Measurements from ENCODE around the gene SELENOT. TPM values are rescaled to one million over a fixed set of nuclear protein-coding genes. Genes with fewer than 3 reads are reported as not detected.

The SELENOT gene
- total RNA-seq, 1 experiment from 2014 or later, result 73.8 TPM

DNA sequence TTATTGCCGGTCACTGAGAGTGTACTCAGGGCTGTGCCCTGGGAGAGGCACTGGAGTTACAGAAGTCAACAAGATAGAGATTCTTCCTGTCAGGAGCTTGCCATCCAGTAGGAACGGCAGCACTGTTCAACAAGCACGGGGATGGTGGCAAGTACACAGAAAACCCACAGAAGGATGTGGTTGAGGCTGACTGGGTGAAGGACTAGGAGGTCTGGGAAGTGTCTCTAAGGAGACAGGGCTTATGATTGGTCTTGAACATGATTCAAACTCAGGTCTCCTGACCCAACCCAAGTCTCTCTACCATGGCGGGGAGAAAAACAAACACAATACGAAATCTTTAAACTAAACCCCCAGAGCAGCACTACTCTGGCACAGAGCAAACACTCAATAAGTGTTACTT lies 63.0 kb downstream of the SELENOT start:
- H2BK20ac ChIP-seq (ENCODE audit: low read depth, low read length, poor library complexity, severe bottlenecking), result no peak overlapping the region
- no peak overlapping the region for H2AK5ac ChIP-seq (ENCODE audit: insufficient read length, low read length)
- no peak overlapping the region for H2BK15ac ChIP-seq (ENCODE audit: low read depth, low read length)
- no peaks in the 10 kb centered on the region for H3K23me2 ChIP-seq (ENCODE audit: insufficient read length, low read depth, low read length, poor library complexity, severe bottlenecking)
- no peaks in the 10 kb centered on the region for H3K79me1 ChIP-seq (ENCODE audit: insufficient read depth, low read depth, low read length, poor library complexity, severe bottlenecking)
- Mint-ChIP-seq H3K27ac (no peak overlapping the region), H3K36me3 (ENCODE audit: insufficient read depth in 1 of 3, low read depth in 3 of 3) (no peaks in the 10 kb centered on the region), H3K9me3 (no peaks in the 10 kb centered on the region), H3K4me1 (no peaks in the 10 kb centered on the region), H3K4me3 (no peak overlapping the region; a peak in 1 of 5 replicates), H3K27me3 (ENCODE audit: low read depth) (no peaks in the 10 kb centered on the region)
- H4K20me1 ChIP-seq (ENCODE audit: control insufficient read depth, insufficient read depth, insufficient read length), result no peaks in the 10 kb centered on the region
- no peak overlapping the region for H3K27ac ChIP-seq (ENCODE audit: insufficient read length, low read depth, low read length)
- WGBS (ENCODE audit: extremely low coverage, insufficient read length, low lambda C conversion rate), result no CpG with 5 or more reads among the region's 5 CpGs
- H3K27me3 ChIP-seq (ENCODE audit: insufficient read depth, low read length), result no peaks in the 10 kb centered on the region
- H3K9ac ChIP-seq (ENCODE audit: extremely low read depth, insufficient read length, low read length), result no peak overlapping the region
- no peak overlapping the region for H3K23ac ChIP-seq (ENCODE audit: insufficient read length, low read depth, low read length)
- H3K4ac ChIP-seq (ENCODE audit: low read depth, low read length), result no peak overlapping the region
- no peaks in the 10 kb centered on the region for H3K9me3 ChIP-seq (ENCODE audit: control insufficient read depth, low read depth, low read length)
- DNase-seq, result no peak
- H3K18ac ChIP-seq (ENCODE audit: insufficient read length, low read depth, low read length), result no peak overlapping the region
- no peak overlapping the region for H2BK120ac ChIP-seq (ENCODE audit: low read depth, low read length, poor library complexity, severe bottlenecking)
- no peak overlapping the region for H2AFZ ChIP-seq (ENCODE audit: low read length)
- H2BK12ac ChIP-seq (ENCODE audit: insufficient read length, low read depth, low read length), result no peak overlapping the region
- no peak overlapping the region for H3K56ac ChIP-seq (ENCODE audit: insufficient read length, low read depth, low read length)
- no peak overlapping the region for H4K5ac ChIP-seq (ENCODE audit: insufficient read length, low read depth, low read length)
- H2BK5ac ChIP-seq (ENCODE audit: insufficient read length, low read length), result no peak overlapping the region
- H3K14ac ChIP-seq (ENCODE audit: insufficient read depth, low read length), result no peak overlapping the region
- no peak overlapping the region for H4K8ac ChIP-seq (replicated peaks; ENCODE audit: insufficient read length, low read depth, low read length)
- TF ChIP-seq, protein P1, sequence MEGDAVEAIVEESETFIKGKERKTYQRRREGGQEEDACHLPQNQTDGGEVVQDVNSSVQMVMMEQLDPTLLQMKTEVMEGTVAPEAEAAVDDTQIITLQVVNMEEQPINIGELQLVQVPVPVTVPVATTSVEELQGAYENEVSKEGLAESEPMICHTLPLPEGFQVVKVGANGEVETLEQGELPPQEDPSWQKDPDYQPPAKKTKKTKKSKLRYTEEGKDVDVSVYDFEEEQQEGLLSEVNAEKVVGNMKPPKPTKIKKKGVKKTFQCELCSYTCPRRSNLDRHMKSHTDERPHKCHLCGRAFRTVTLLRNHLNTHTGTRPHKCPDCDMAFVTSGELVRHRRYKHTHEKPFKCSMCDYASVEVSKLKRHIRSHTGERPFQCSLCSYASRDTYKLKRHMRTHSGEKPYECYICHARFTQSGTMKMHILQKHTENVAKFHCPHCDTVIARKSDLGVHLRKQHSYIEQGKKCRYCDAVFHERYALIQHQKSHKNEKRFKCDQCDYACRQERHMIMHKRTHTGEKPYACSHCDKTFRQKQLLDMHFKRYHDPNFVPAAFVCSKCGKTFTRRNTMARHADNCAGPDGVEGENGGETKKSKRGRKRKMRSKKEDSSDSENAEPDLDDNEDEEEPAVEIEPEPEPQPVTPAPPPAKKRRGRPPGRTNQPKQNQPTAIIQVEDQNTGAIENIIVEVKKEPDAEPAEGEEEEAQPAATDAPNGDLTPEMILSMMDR (conservative IDR thresholded peaks at IDR 0.05), result no peak
- H3K4me2 ChIP-seq (ENCODE audit: insufficient read depth, insufficient read length, low read length), result no peak overlapping the region
- no peak overlapping the region for H4K91ac ChIP-seq (ENCODE audit: insufficient read length, low read depth, low read length)
- H3T11ph ChIP-seq (ENCODE audit: low read length), result no peak overlapping the region
- no peaks in the 10 kb centered on the region for H3K79me2 ChIP-seq (ENCODE audit: insufficient read depth, low read length)
- no peaks in the 10 kb centered on the region for H3K4me1 ChIP-seq (ENCODE audit: insufficient read depth, low read length)

All from H9 (cell line).